Endodermal cell (in vitro differentiated cells): ENCODE data around the gene OMD. TPM values are rescaled to one million over a fixed set of nuclear protein-coding genes. Genes with fewer than 3 reads are reported as not detected.

Experiments used
- DNase-seq: peaks from one replicate; pipeline ENCODE4 v3.0.0-alpha.2; 2017
- H3K27ac ChIP-seq: 2 replicates; pipeline ENCODE4 v1.5.1; 2013; ENCODE audit warnings: mild to moderate bottlenecking, low read depth, low read length, moderate library complexity
- H3K27me3 ChIP-seq: 2 replicates; pipeline ENCODE4 v1.6.1; 2013; ENCODE audit warnings: mild to moderate bottlenecking, low read length, moderate library complexity; ENCODE audit not compliant: insufficient read depth, control insufficient read depth, poor library complexity, severe bottlenecking
- H3K36me3 ChIP-seq: 2 replicates; pipeline ENCODE4 v1.7.0; 2013; ENCODE audit warnings: mild to moderate bottlenecking, low read length, moderate library complexity; ENCODE audit not compliant: control insufficient read depth, insufficient read depth
- H3K4me1 ChIP-seq: one replicate; pipeline ENCODE4 v1.7.0; 2013; ENCODE audit warnings: low read length; ENCODE audit not compliant: control insufficient read depth, insufficient read depth
- H3K4me3 ChIP-seq: 2 replicates; pipeline ENCODE4 v1.5.1; 2013; ENCODE audit warnings: mild to moderate bottlenecking, low read length, moderate library complexity
- H3K9ac ChIP-seq: 2 replicates; pipeline ENCODE4 v1.6.1; 2013; ENCODE audit warnings: mild to moderate bottlenecking, low read length, moderate library complexity; ENCODE audit not compliant: poor library complexity, severe bottlenecking; ENCODE audit errors: extremely low read depth
- H3K9me3 ChIP-seq: 2 replicates; pipeline ENCODE4 v1.6.1; 2013; ENCODE audit warnings: mild to moderate bottlenecking, low read length, moderate library complexity; ENCODE audit not compliant: control insufficient read depth
- H3K27ac Mint-ChIP-seq: 2 replicates; pipeline ENCODE4 v1.8.0; 2020; ENCODE audit warnings: mixed read lengths
- H3K27me3 Mint-ChIP-seq: 2 replicates; pipeline ENCODE4 v1.8.0; 2021; ENCODE audit warnings: mild to moderate bottlenecking, mixed read lengths; ENCODE audit not compliant: insufficient read depth
- H3K36me3 Mint-ChIP-seq: 2 replicates; pipeline ENCODE4 v1.8.0; 2020; ENCODE audit warnings: low read depth, mixed read lengths
- H3K4me1 Mint-ChIP-seq: 2 replicates; pipeline ENCODE4 v1.8.0; 2020; ENCODE audit warnings: mixed read lengths
- H3K4me3 Mint-ChIP-seq: 2 replicates; pipeline ENCODE4 v1.8.0; 2020; ENCODE audit warnings: mild to moderate bottlenecking, moderate library complexity, mixed read lengths
- H3K9me3 Mint-ChIP-seq: 2 replicates; pipeline ENCODE4 v1.8.0; 2020; ENCODE audit warnings: mild to moderate bottlenecking, mixed read lengths
- WGBS, 2 experiments: methylation state at CpG; one replicate each; pipeline versions ENCODE4 v1.1.5 to v1.1.7; 2013; ENCODE audit warnings: missing lambda C conversion rate in 2 of 2, mixed read lengths in 1 of 2; ENCODE audit not compliant: insufficient coverage in 1 of 2, insufficient read length in 1 of 2; 5-methylcytosine and 5-hydroxymethylcytosine counted together
- total RNA-seq, 2 donors: library from RNA; stranded (reverse); fragmentation: NEBNext Ultra II Directional in 1 of 2; extraction: Animal tissue kit (Norgen Biotek cat#: 25700) in 1 of 2; gene quantifications; 2 replicates in 1 of 2; 3 replicates in 1 of 2; pipeline ENCODE4 v1.2.1, GENCODE V29; 2021
- TF ChIP-seq, protein P1 (sequence below): fragments of 200-600 bp; sonication (generic); conservative IDR thresholded peaks from 2 replicates; pipeline ENCODE4 v1.5.0; 2021; ENCODE audit warnings: antibody characterized with exemption, mild to moderate bottlenecking

OMD gene
- total RNA-seq, 2 donors from 2014 or later = not detected

DNA sequence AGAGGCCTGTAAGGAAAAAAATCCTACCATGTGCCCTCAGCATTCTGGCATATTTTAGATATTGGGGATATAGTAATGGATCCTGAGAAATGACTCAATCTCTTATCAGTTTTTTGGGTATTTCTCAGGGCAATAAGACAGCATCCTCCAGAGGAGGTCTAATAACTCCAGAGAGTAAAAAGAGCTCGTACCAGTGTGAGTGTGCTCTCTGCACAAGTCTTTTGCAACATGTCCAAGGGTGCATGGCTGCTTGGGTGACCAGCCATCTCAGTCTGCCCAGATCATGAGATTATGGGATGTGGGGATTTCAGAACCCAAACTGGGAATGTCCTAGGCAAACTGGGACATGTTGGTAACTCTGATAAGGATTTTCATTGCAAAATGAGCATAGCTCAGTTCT, 42.8 kb upstream of the OMD start:
- H3K4me3 ChIP-seq = no peak overlapping the region

DNA sequence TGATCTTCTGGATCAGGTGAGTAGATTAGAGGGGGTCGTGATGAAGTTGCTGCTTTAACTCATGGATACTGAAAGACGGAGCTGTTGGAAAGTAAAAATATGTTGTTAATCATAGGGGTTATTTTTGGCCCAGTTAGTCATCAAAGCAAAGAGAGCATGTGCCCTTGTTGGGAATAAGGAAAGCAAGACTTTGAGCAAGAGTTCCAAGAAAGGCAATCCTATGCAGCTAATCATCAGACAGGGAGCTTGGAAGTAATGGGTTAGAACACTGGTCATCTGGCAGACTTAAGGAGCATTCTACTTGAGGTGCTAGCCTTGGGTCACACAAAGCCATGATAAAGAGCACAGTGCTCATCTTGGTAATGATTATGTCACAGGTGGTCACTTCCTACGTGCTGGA, 39.7 kb upstream of the OMD start:
- no peaks in the 10 kb centered on the region for H3K9me3 ChIP-seq

More for the DNA sequence above, 42.8 kb upstream of the OMD start:
- H3K36me3 ChIP-seq = no peaks in the 10 kb centered on the region
- no peaks in the 10 kb centered on the region for H3K36me3 Mint-ChIP-seq
- no peaks in the 10 kb centered on the region for H3K4me1 ChIP-seq
- no peak overlapping the region for H3K27ac ChIP-seq
- no peaks in the 10 kb centered on the region for H3K27me3 Mint-ChIP-seq
- H3K9me3 Mint-ChIP-seq = no peaks in the 10 kb centered on the region
- H3K4me1 Mint-ChIP-seq = peaks cover 5% of the 10 kb centered on the region
- H3K4me3 Mint-ChIP-seq = no peak overlapping the region
- H3K27me3 ChIP-seq = no peaks in the 10 kb centered on the region
- TF ChIP-seq, protein P1, sequence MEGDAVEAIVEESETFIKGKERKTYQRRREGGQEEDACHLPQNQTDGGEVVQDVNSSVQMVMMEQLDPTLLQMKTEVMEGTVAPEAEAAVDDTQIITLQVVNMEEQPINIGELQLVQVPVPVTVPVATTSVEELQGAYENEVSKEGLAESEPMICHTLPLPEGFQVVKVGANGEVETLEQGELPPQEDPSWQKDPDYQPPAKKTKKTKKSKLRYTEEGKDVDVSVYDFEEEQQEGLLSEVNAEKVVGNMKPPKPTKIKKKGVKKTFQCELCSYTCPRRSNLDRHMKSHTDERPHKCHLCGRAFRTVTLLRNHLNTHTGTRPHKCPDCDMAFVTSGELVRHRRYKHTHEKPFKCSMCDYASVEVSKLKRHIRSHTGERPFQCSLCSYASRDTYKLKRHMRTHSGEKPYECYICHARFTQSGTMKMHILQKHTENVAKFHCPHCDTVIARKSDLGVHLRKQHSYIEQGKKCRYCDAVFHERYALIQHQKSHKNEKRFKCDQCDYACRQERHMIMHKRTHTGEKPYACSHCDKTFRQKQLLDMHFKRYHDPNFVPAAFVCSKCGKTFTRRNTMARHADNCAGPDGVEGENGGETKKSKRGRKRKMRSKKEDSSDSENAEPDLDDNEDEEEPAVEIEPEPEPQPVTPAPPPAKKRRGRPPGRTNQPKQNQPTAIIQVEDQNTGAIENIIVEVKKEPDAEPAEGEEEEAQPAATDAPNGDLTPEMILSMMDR = no peak
- DNase-seq = no peak
- 67 to 81% methylated on average over 1 of the region's 1 CpG for WGBS, 2 experiments
- no peak overlapping the region for H3K9ac ChIP-seq
- no peak overlapping the region for H3K27ac Mint-ChIP-seq
- H3K9me3 ChIP-seq = no peaks in the 10 kb centered on the region

DNA sequence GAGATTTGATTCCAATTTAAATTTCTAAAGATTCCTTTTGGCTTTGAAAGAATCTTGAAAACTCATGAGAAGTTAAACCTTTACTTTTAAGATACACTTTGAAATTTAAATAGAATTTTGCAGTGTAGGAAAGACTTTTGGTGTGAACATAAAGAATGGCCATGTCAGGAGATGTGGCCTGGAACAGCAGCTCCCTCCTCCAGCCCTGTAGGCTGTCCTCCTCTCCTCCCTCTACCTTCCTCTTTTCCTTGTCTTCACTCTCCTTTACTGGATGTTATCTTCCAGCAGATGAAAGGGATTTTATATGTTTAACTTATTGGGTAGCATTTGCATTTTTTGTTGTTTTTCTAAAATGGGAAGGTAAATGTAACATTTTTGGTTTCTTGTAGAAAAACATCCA, 39.1 kb upstream of the OMD start:
- no peaks in the 10 kb centered on the region for H3K36me3 Mint-ChIP-seq
- DNase-seq = no peak
- H3K4me3 ChIP-seq = no peak overlapping the region
- H3K9me3 ChIP-seq = no peaks in the 10 kb centered on the region
- no peak overlapping the region for H3K9ac ChIP-seq
- no peaks in the 10 kb centered on the region for H3K27me3 ChIP-seq
- TF ChIP-seq, protein P1 = no peak
- no peaks in the 10 kb centered on the region for H3K4me1 ChIP-seq
- H3K4me1 Mint-ChIP-seq = peaks cover 5% of the 10 kb centered on the region
- no peak overlapping the region for H3K4me3 Mint-ChIP-seq
- H3K27ac ChIP-seq = no peak overlapping the region
- H3K9me3 Mint-ChIP-seq = no peaks in the 10 kb centered on the region
- H3K27ac Mint-ChIP-seq = no peak overlapping the region
- no peaks in the 10 kb centered on the region for H3K36me3 ChIP-seq
- H3K27me3 Mint-ChIP-seq = no peaks in the 10 kb centered on the region

More for the DNA sequence above, 39.7 kb upstream of the OMD start:
- Mint-ChIP-seq H3K4me3 (no peak overlapping the region), H3K27ac (no peak overlapping the region), H3K27me3 (no peaks in the 10 kb centered on the region), H3K4me1 (peaks cover 5% of the 10 kb centered on the region), H3K36me3 (no peaks in the 10 kb centered on the region), H3K9me3 (no peaks in the 10 kb centered on the region)
- H3K27me3 ChIP-seq = no peaks in the 10 kb centered on the region
- H3K27ac ChIP-seq = no peak overlapping the region
- TF ChIP-seq, protein P1 = no peak
- WGBS, 2 experiments = 87 to 100% methylated on average over 2 to 3 of the region's 3 CpGs
- H3K36me3 ChIP-seq = no peaks in the 10 kb centered on the region
- no peak overlapping the region for H3K9ac ChIP-seq
- no peak overlapping the region for H3K4me3 ChIP-seq
- no peak for DNase-seq
- no peaks in the 10 kb centered on the region for H3K4me1 ChIP-seq
